ENCODE data around the gene CCDC142.

Gene CCDC142

GRCh38 chr2:74514368-74515270 is 31.8 kb upstream of the CCDC142 start, which contains the start of gene TLX2:
Gene TLX2, plus strand, starts transcription at chr2:74514450. Its CDS starts 357 bp downstream, at chr2:74514807.
- no peak for DNase-seq (ENCODE audit: low read depth)

GRCh38 chr2:74513605-74514367 is 31.0 kb upstream of the CCDC142 start:
- no peak for DNase-seq (ENCODE audit: low read depth)

GRCh38 chr2:74512744-74513604 is 30.2 kb upstream of the CCDC142 start:
- DNase-seq (ENCODE audit: low read depth) = no peak

- no peak for DNase-seq (ENCODE audit: low read depth)
Observed at GRCh38 chr2:74511104-74511989, 28.5 kb upstream of the CCDC142 start.

GRCh38 chr2:74510272-74510671 is 27.5 kb upstream of the CCDC142 start:
- no peak for DNase-seq (ENCODE audit: low read depth)

- DNase-seq (ENCODE audit: low read depth) = no peak
Observed at GRCh38 chr2:74507926-74508520, 25.2 kb upstream of the CCDC142 start.

- peak; percentile 97 for DNase-seq (ENCODE audit: low read depth)
Observed at GRCh38 chr2:74507145-74507925, 24.5 kb upstream of the CCDC142 start, which contains the start of gene PCGF1. Gene PCGF1, minus strand, starts transcription at chr2:74507695. Its CDS starts 27 bp downstream, at chr2:74507668.

GRCh38 chr2:74505448-74506246 is 22.8 kb upstream of the CCDC142 start:
- DNase-seq (ENCODE audit: low read depth) = no peak

GRCh38 chr2:74504591-74504990 is 21.8 kb upstream of the CCDC142 start:
- no peak for DNase-seq (ENCODE audit: low read depth)

- no peak for DNase-seq (ENCODE audit: low read depth)
Observed at GRCh38 chr2:74503506-74504475, 21.0 kb upstream of the CCDC142 start.

GRCh38 chr2:74502720-74503505 is 20.1 kb upstream of the CCDC142 start:
- no peak for DNase-seq (ENCODE audit: low read depth)

- no peak for DNase-seq (ENCODE audit: low read depth)
Observed at GRCh38 chr2:74502147-74502719, 19.4 kb upstream of the CCDC142 start.

GRCh38 chr2:74501335-74502071 is 18.7 kb upstream of the CCDC142 start:
- DNase-seq (ENCODE audit: low read depth) = no peak

GRCh38 chr2:74500578-74500946 is 17.8 kb upstream of the CCDC142 start:
- no peak for DNase-seq (ENCODE audit: low read depth)

- no peak for DNase-seq (ENCODE audit: low read depth)
Observed at GRCh38 chr2:74499940-74500577, 17.3 kb upstream of the CCDC142 start.
